WTC11 (cell line): ENCODE data around the gene EP300. TPM values are rescaled to one million over a fixed set of nuclear protein-coding genes. Genes with fewer than 3 reads are reported as not detected.
A peak's percentile ranks its signal among the peaks of the same experiment; 100 is the strongest.

Experiments
- ATAC-seq: fragments of 200-7000 bp; cut with Tn5 transposase; 2 replicates; pipeline ENCODE4 v1.10.0; 2021; ENCODE audit warnings: mild to moderate bottlenecking, moderate library complexity
- CTCF ChIA-PET: fragments of 300-600 bp; sonication (Branson Sonifier 250); formaldehyde crosslinking; loops from one replicate; lab custom pipeline; 2021; ENCODE audit warnings: antibody characterized with exemption; lab: Charles Lee
- POLR2A ChIA-PET: fragments of 350-600 bp; sonication (Branson Sonifier 250); formaldehyde crosslinking; loops from one replicate; lab custom pipeline; 2021; ENCODE audit warnings: antibody characterized with exemption; lab: Charles Lee
- DNase-seq: peaks from one replicate; pipeline ENCODE4 v3.0.0; 2021; ENCODE audit warnings: low spot score
- H3K27ac Mint-ChIP-seq: 2 replicates; pipeline ENCODE4 v1.8.0; 2021; ENCODE audit warnings: mixed read lengths
- H3K27me3 Mint-ChIP-seq: 2 replicates; pipeline ENCODE4 v1.8.0; 2021; ENCODE audit warnings: low read depth, mild to moderate bottlenecking, moderate library complexity, mixed read lengths
- H3K36me3 Mint-ChIP-seq: 2 replicates; pipeline ENCODE4 v1.8.0; 2021; ENCODE audit warnings: mixed read lengths
- H3K4me1 Mint-ChIP-seq: 2 replicates; pipeline ENCODE4 v1.8.0; 2022; ENCODE audit warnings: mixed read lengths
- H3K4me3 Mint-ChIP-seq: 2 replicates; pipeline ENCODE4 v1.8.0; 2021; ENCODE audit warnings: mild to moderate bottlenecking, moderate library complexity, mixed read lengths
- H3K9me3 Mint-ChIP-seq: 2 replicates; pipeline ENCODE4 v1.8.0; 2021; ENCODE audit warnings: mixed read lengths
- ATF3 ChIP-seq: sonication (generic); formaldehyde crosslinking; conservative IDR thresholded peaks from 2 replicates; pipeline ENCODE4 v1.8.1; 2022; ENCODE audit warnings: mild to moderate bottlenecking, missing genetic modification reagents
- FOXK1 ChIP-seq: sonication (generic); formaldehyde crosslinking; IDR thresholded peaks from 2 replicates; pipeline ENCODE4 v1.8.0; 2022; ENCODE audit warnings: mild to moderate bottlenecking, moderate library complexity, missing genetic modification reagents
- FOXP1 ChIP-seq: sonication (generic); formaldehyde crosslinking; IDR thresholded peaks from 2 replicates; pipeline ENCODE4 v1.8.0; 2022; ENCODE audit warnings: missing genetic modification reagents, mild to moderate bottlenecking, moderate library complexity, borderline replicate concordance
- FOXP4 ChIP-seq: sonication (generic); formaldehyde crosslinking; IDR thresholded peaks from 2 replicates; pipeline ENCODE4 v1.8.0; 2022; ENCODE audit warnings: mild to moderate bottlenecking, missing genetic modification reagents
- IRF2 ChIP-seq: sonication (generic); formaldehyde crosslinking; IDR thresholded peaks from 2 replicates; pipeline ENCODE4 v1.8.0; 2022; ENCODE audit warnings: low read depth, missing genetic modification reagents, borderline replicate concordance
- NFE2L1 ChIP-seq: sonication (generic); formaldehyde crosslinking; IDR thresholded peaks from 2 replicates; pipeline ENCODE4 v1.8.1; 2023; ENCODE audit warnings: missing genetic modification reagents
- NFYB ChIP-seq: sonication (generic); formaldehyde crosslinking; conservative IDR thresholded peaks from 2 replicates; pipeline ENCODE4 v1.8.0; 2022; ENCODE audit warnings: low read depth, missing genetic modification reagents
- RORB ChIP-seq: fragments of 250-450 bp; sonication (Bioruptor Pico); IDR thresholded peaks from 2 replicates; pipeline ENCODE4 v1.9.0; 2021; ENCODE audit warnings: mild to moderate bottlenecking
- SMAD4 ChIP-seq: sonication (generic); formaldehyde crosslinking; IDR thresholded peaks from 2 replicates; pipeline ENCODE4 v1.8.0; 2022; ENCODE audit warnings: mild to moderate bottlenecking, missing genetic modification reagents
- TCF7 ChIP-seq: sonication (generic); formaldehyde crosslinking; IDR thresholded peaks from 2 replicates; pipeline ENCODE4 v1.8.0; 2022; ENCODE audit warnings: mild to moderate bottlenecking, low read depth, missing genetic modification reagents, moderate library complexity
- TEAD1 ChIP-seq: sonication (generic); formaldehyde crosslinking; IDR thresholded peaks from 2 replicates; pipeline ENCODE4 v1.8.0; 2022; ENCODE audit warnings: mild to moderate bottlenecking, missing genetic modification reagents
- TP53 ChIP-seq: sonication (generic); formaldehyde crosslinking; IDR thresholded peaks from 2 replicates; pipeline ENCODE4 v1.8.1; 2023; ENCODE audit warnings: mild to moderate bottlenecking, missing genetic modification reagents
- ZBTB21 ChIP-seq: sonication (generic); formaldehyde crosslinking; IDR thresholded peaks from 2 replicates; pipeline ENCODE4 v1.8.1; 2023; ENCODE audit warnings: mild to moderate bottlenecking, missing genetic modification reagents, borderline replicate concordance
- ZNF263 ChIP-seq: sonication (generic); formaldehyde crosslinking; IDR thresholded peaks from 2 replicates; pipeline ENCODE4 v1.8.1; 2022; ENCODE audit warnings: low read depth, mild to moderate bottlenecking, moderate library complexity, missing genetic modification reagents
- ZNF423 ChIP-seq: fragments of 250-450 bp; sonication (Bioruptor Pico); IDR thresholded peaks from 2 replicates; pipeline ENCODE4 v2.1.2; 2022; ENCODE audit warnings: mild to moderate bottlenecking, moderate library complexity
- total RNA-seq: library from RNA; stranded (reverse); gene quantifications from 3 replicates; pipeline ENCODE4 v1.2.3, GENCODE V29; 2021
- TF ChIP-seq, protein P1 (sequence below): sonication (generic); formaldehyde crosslinking; IDR thresholded peaks from 2 replicates; pipeline ENCODE4 v1.8.0; 2022; ENCODE audit warnings: mild to moderate bottlenecking, missing genetic modification reagents
- TF ChIP-seq, protein P2 (sequence below): fragments of 250-450 bp; sonication (Bioruptor Pico); IDR thresholded peaks from 2 replicates; pipeline ENCODE4 v1.8.0; 2021; ENCODE audit warnings: mild to moderate bottlenecking
- TF ChIP-seq, protein P3 (sequence below): sonication (generic); formaldehyde crosslinking; conservative IDR thresholded peaks from 2 replicates; pipeline ENCODE4 v1.8.1; 2023; ENCODE audit warnings: mild to moderate bottlenecking, low read depth, missing genetic modification reagents, moderate library complexity

EP300 gene
- total RNA-seq, 1 experiment from 2014 or later: 97.1 TPM

GRCh38 chr22:41180926-41181325, 88.5 kb downstream of the EP300 start (continued):
- TF ChIP-seq FOXP4 (CRISPR knock-in tag) (no peak), FOXK1 (CRISPR knock-in tag) (no peak)
- TF ChIP-seq, all 79 proteins: peak for 0

DNA sequence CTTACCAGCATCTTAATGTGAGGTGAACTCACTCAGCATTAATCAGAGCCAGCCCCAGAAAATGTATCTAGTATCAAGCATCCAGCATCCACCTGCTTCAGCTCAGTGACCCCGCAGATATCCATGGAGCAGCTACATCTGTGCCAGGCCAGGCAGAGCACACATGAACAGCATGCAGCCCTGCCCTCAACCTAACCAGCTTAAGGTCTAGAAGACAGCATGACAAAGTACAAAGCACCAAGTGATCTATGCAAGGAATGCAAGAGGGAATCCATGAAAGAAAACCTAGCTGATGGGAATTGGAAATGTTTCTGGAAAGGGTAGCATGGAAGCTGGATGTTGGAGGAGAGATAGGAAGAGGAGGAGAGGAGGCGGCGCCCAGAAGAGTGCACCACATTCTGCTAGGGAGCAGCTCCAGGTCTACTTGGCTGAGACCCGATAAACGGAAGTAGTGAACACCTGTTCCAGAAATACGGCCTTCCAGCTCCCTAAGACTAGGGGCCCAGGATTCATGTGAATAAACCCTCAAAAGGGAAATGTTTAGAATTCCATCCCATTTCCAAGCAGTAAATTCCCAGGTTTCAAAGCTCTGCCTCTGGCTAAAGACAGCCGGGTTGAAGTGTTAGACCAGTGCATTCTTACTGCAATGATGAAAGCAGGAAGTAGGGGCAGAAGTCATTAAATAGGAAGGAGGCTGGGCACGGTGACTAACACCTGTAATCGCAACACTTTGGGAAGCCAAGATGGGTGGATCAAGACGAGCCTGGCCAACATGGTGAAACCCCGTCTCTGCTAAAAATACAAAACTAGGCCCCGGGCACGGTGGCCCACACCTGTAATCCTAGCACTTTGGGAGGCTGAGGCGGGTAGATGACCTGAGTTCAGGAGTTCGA, 89.2 kb downstream of the EP300 start:
- Mint-ChIP-seq H3K36me3 (peaks cover 30% of the 10 kb centered on the region), H3K4me1 (peaks cover 36% of the 10 kb centered on the region), H3K27me3 (no peaks in the 10 kb centered on the region), H3K4me3 (no peak overlapping the region), H3K27ac (peak overlapping the region; percentile 79), H3K9me3 (0 out of 2 replicates have a peak, but pooled peaks cover 3% of the 10 kb centered on the region)
- DNase-seq (no peak), ATAC-seq (peak; percentile 21)
- CTCF ChIA-PET: interaction anchor here (0.6 to 6.8 kb wide), 5 partner anchors 10 to 88 kb away, joined by 3 to 60 read pairs (median 4); no protein-coding TSS in a partner anchor
- POLR2A ChIA-PET: interaction anchor here (0.7 to 2.2 kb wide), 2 partner anchors 56 to 71 kb away, joined by 6 to 7 read pairs; no protein-coding TSS in a partner anchor
- 0 out of 2 replicates have a peak, but pooled peaks have one; percentile 30 for TF ChIP-seq FOXP1 (CRISPR knock-in tag)
- TF ChIP-seq NFE2L1 (CRISPR knock-in tag): 0 out of 2 replicates have a peak, but pooled peaks have one; percentile 18
- TF ChIP-seq FOXP4 (CRISPR knock-in tag): no peak
- TF ChIP-seq SMAD4: peak; percentile 82; the same call in 1 of the 2 replicates
- no peak for TF ChIP-seq TP53 (CRISPR knock-in tag)
- TF ChIP-seq ZNF423 (CRISPR knock-in tag): no peak
- TF ChIP-seq ZNF263 (CRISPR knock-in tag): no peak
- peak; percentile 80; the same call in 1 of the 2 replicates for TF ChIP-seq ATF3 (CRISPR knock-in tag)
- TF ChIP-seq, protein P1, sequence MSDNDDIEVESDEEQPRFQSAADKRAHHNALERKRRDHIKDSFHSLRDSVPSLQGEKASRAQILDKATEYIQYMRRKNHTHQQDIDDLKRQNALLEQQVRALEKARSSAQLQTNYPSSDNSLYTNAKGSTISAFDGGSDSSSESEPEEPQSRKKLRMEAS: 0 out of 2 replicates have a peak, but pooled peaks have one; percentile 15

DNA sequence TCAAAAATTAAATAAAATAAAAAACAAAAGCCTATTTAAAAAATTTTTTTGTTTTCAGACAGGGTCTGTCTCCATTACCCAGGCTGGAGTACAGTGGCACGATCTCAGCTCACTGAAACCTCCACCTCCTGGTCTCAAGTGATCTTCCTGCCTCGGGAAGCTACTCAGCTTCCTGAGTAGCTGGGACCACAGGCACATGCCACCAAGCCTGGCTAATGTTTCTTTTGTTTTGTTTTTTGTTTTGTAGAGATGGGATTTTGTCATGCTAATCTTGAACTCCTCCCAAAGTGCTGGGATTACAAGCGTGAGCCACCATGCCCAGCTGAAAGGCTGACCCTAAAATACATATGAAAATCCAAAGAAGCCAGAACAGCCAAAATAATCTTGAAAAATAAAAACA, 92.3 kb downstream of the EP300 start:
- Mint-ChIP-seq H3K36me3 (peaks cover 6% of the 10 kb centered on the region; the same call in 1 of the 2 replicates), H3K9me3 (0 out of 2 replicates have a peak, but pooled peaks cover 3% of the 10 kb centered on the region), H3K27me3 (no peaks in the 10 kb centered on the region), H3K27ac (peak overlapping the region; percentile 90), H3K4me3 (0 out of 2 replicates have a peak overlapping the region, but pooled peaks have one; percentile 4), H3K4me1 (peaks cover 36% of the 10 kb centered on the region)
- ChIA-PET POLR2A (interaction anchor here (0.7 to 1.1 kb wide), 2 partner anchors 13 to 80 kb away, joined by 3 to 4 read pairs; no protein-coding TSS in a partner anchor), CTCF (interaction anchor here (0.6 to 6.8 kb wide), 4 partner anchors 14 to 262 kb away, joined by 3 to 60 read pairs (median 4); no protein-coding TSS in a partner anchor)
- ATAC-seq: peak; percentile 78
- peak; percentile 29 for DNase-seq
- TF ChIP-seq, protein P2, sequence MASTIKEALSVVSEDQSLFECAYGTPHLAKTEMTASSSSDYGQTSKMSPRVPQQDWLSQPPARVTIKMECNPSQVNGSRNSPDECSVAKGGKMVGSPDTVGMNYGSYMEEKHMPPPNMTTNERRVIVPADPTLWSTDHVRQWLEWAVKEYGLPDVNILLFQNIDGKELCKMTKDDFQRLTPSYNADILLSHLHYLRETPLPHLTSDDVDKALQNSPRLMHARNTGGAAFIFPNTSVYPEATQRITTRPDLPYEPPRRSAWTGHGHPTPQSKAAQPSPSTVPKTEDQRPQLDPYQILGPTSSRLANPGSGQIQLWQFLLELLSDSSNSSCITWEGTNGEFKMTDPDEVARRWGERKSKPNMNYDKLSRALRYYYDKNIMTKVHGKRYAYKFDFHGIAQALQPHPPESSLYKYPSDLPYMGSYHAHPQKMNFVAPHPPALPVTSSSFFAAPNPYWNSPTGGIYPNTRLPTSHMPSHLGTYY (CRISPR knock-in tag): no peak
- TF ChIP-seq TCF7 (no peak), TEAD1 (CRISPR knock-in tag) (peak; percentile 66; the same call in 1 of the 2 replicates), IRF2 (CRISPR knock-in tag) (no peak), ZBTB21 (CRISPR knock-in tag) (no peak), NFYB (CRISPR knock-in tag) (no peak), FOXP4 (CRISPR knock-in tag) (peak; percentile 83; the same call in 1 of the 2 replicates), RORB (CRISPR knock-in tag) (no peak)
- TF ChIP-seq, protein P1: peak; percentile 69; the same call in 1 of the 2 replicates
- TF ChIP-seq, protein P3, sequence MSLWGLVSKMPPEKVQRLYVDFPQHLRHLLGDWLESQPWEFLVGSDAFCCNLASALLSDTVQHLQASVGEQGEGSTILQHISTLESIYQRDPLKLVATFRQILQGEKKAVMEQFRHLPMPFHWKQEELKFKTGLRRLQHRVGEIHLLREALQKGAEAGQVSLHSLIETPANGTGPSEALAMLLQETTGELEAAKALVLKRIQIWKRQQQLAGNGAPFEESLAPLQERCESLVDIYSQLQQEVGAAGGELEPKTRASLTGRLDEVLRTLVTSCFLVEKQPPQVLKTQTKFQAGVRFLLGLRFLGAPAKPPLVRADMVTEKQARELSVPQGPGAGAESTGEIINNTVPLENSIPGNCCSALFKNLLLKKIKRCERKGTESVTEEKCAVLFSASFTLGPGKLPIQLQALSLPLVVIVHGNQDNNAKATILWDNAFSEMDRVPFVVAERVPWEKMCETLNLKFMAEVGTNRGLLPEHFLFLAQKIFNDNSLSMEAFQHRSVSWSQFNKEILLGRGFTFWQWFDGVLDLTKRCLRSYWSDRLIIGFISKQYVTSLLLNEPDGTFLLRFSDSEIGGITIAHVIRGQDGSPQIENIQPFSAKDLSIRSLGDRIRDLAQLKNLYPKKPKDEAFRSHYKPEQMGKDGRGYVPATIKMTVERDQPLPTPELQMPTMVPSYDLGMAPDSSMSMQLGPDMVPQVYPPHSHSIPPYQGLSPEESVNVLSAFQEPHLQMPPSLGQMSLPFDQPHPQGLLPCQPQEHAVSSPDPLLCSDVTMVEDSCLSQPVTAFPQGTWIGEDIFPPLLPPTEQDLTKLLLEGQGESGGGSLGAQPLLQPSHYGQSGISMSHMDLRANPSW (CRISPR knock-in tag): no peak
